ENCODE measurements around the gene MUC3A.

GRCh38 chr7:100969066-100969615 lies 19.8 kb downstream of the MUC3A start, which contains the start of gene MUC12:
- TF ChIP-seq CTCF (IDR thresholded peaks at IDR 0.05) (no peak), POLR2AphosphoS5 (IDR thresholded peaks at IDR 0.05) (no peak), POLR2A (IDR thresholded peaks at IDR 0.05) (no peak)

Measured in upper lobe of left lung (tissue), 4 donors.